OCI-LY7 (cell line): ENCODE results near the gene FAM193A. TPM values are rescaled to one million over a fixed set of nuclear protein-coding genes. Genes with fewer than 3 reads are reported as not detected.

ENCODE experiments used
- BruUV-seq: library from RNA; stranded (reverse); fragments of 400-500 nt; replicated peaks from 2 replicates; lab custom pipeline; 2021; lab: Mats Ljungman, UMichigan
- CTCF ChIA-PET: fragments of 300-600 bp; sonication (Branson Sonifier 250); formaldehyde crosslinking; loops from one replicate; lab custom pipeline; 2022; ENCODE audit warnings: antibody characterized with exemption; ENCODE audit not compliant: unreplicated experiment; lab: Charles Lee
- POLR2A ChIA-PET: fragments of 300-600 bp; sonication (Branson Sonifier 250); formaldehyde crosslinking; loops from one replicate; lab custom pipeline; 2022; ENCODE audit warnings: antibody characterized with exemption; lab: Charles Lee
- DNase-seq: peaks from one replicate; pipeline ENCODE4 v3.0.0-alpha.2; 2015; ENCODE audit warnings: low spot score
- H2AFZ ChIP-seq: fragments of 200-600 bp; sonication (generic), shearing (Covaris generic); 2 replicates; pipeline ENCODE4 v1.6.1; 2014; ENCODE audit warnings: mild to moderate bottlenecking, antibody characterized with exemption, low read length, moderate library complexity
- H3K27ac ChIP-seq: fragments of 200-600 bp; sonication (generic); 2 replicates; pipeline ENCODE4 v1.5.1; 2014; ENCODE audit warnings: mixed run types, low read depth, mild to moderate bottlenecking, moderate library complexity, low read length, inconsistent platforms; ENCODE audit not compliant: poor library complexity, severe bottlenecking
- H3K36me3 ChIP-seq: fragments of 200-600 bp; sonication (generic); 2 replicates; pipeline ENCODE4 v1.6.1; 2014; ENCODE audit warnings: mild to moderate bottlenecking, antibody characterized with exemption, low read length, moderate library complexity, mixed read lengths; ENCODE audit not compliant: insufficient read depth
- H3K4me1 ChIP-seq: fragments of 200-600 bp; sonication (generic); 2 replicates; pipeline ENCODE4 v1.5.1; 2014; ENCODE audit warnings: mild to moderate bottlenecking, low read length; ENCODE audit not compliant: insufficient read depth, poor library complexity, severe bottlenecking
- H3K4me2 ChIP-seq: fragments of 200-600 bp; sonication (generic); 2 replicates; pipeline ENCODE4 v1.6.1; 2014; ENCODE audit warnings: mild to moderate bottlenecking, low read length
- H3K4me3 ChIP-seq: fragments of 200-600 bp; sonication (generic); 2 replicates; pipeline ENCODE4 v1.5.1; 2014; ENCODE audit warnings: mild to moderate bottlenecking, low read depth, low read length; ENCODE audit not compliant: poor library complexity, severe bottlenecking
- H3K79me2 ChIP-seq: fragments of 200-600 bp; sonication (generic); 2 replicates; pipeline ENCODE4 v1.6.1; 2016; ENCODE audit warnings: low read depth, mild to moderate bottlenecking, low read length, moderate library complexity, mixed read lengths; ENCODE audit not compliant: insufficient read depth
- H3K9me2 ChIP-seq: fragments of 200-600 bp; sonication (generic); 2 replicates; pipeline ENCODE4 v1.6.1; 2016; ENCODE audit warnings: mild to moderate bottlenecking, low read length, mixed read lengths; ENCODE audit not compliant: insufficient read depth
- H3K9me3 ChIP-seq: fragments of 200-600 bp; sonication (generic); 2 replicates; pipeline ENCODE4 v1.6.1; 2014; ENCODE audit warnings: mild to moderate bottlenecking, mixed run types, low read length, mixed read lengths
- H4K20me1 ChIP-seq: fragments of 200-600 bp; sonication (generic); 2 replicates; pipeline ENCODE4 v1.6.1; 2014; ENCODE audit warnings: mild to moderate bottlenecking, antibody characterized with exemption, low read length, moderate library complexity, mixed read lengths; ENCODE audit not compliant: insufficient read depth
- CTCF ChIP-seq: fragments of 200-600 bp; sonication (generic); conservative IDR thresholded peaks from 2 replicates; pipeline ENCODE4 v1.5.1; 2014; ENCODE audit warnings: mild to moderate bottlenecking, antibody characterized with exemption, low read length, moderate library complexity, mixed read lengths
- EZH2phosphoT487 ChIP-seq: fragments of 200-600 bp; sonication (generic); IDR thresholded peaks from 2 replicates; pipeline ENCODE4 v1.6.1; 2018; ENCODE audit warnings: low read depth, borderline replicate concordance, mild to moderate bottlenecking, mixed run types, antibody characterized with exemption, low read length, moderate library complexity, mixed read lengths
- intact Hi-C: fragments of 100-400 bp; cut with micrococcal nuclease; formaldehyde crosslinking; loops from one replicate; pipeline ENCODE4 v1.10.0; 2022; ENCODE audit not compliant: unreplicated experiment
- total RNA-seq, 2 experiments: library from RNA; depleted of rRNA in 1 of 2; stranded (reverse); fragments of >200 nt in 1 of 2; shearing (Covaris generic) in 1 of 2; gene quantifications; 2 replicates each; pipeline ENCODE4 v1.2.3, GENCODE V29; 2014 to 2022

FAM193A gene
- total RNA-seq, 2 experiments from 2014 or later, result 17.8 to 36.7 TPM

DNA sequence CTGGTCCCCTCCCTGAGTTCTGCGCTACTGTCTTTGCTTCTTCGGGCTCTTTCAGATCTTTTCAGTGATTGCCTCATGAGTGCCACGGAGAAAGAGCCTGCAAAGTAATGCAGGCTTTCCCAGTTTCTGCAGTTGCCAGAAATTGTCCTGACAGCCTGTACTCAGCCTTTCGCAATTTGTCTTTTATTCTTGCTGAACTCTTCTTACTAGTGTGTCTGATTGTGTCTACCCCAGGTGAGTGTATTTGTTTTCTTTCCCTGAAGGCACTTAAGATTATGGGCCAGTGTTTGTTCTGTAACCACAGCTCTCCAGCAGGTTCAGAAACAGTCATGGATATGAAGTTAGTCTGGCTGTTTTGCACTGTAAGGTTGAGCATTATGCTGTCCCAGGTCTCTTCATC lies 47.1 kb downstream of the FAM193A start:
- peaks cover 9% of the 10 kb centered on the region for H3K36me3 ChIP-seq
- H3K4me2 ChIP-seq, result no peak overlapping the region
- peaks cover 4% of the 10 kb centered on the region; the same call in 1 of the 2 replicates for H4K20me1 ChIP-seq
- no peaks in the 10 kb centered on the region for H3K4me1 ChIP-seq
- no peak overlapping the region for H3K27ac ChIP-seq
- H3K4me3 ChIP-seq, result no peak overlapping the region
- H3K9me3 ChIP-seq, result peaks cover 14% of the 10 kb centered on the region; the same call in 1 of the 2 replicates
- H3K79me2 ChIP-seq, result peaks cover 63% of the 10 kb centered on the region; the same call in 1 of the 2 replicates
- H2AFZ ChIP-seq, result no peak overlapping the region
- BruUV-seq, result no TSS peak
- ChIA-PET POLR2A (interaction anchor here (0.6 to 0.7 kb wide), 2 partner anchors 19 to 379 kb away, joined by 3 read pairs; no protein-coding TSS in a partner anchor), CTCF (no interaction called here)
- DNase-seq, result no peak
- H3K9me2 ChIP-seq, result no peaks in the 10 kb centered on the region
- intact Hi-C loops, result no loop called here
- TF ChIP-seq EZH2phosphoT487, result no peak
- TF ChIP-seq CTCF, result no peak

GRCh38 chr4:2586502-2586901 lies 50.1 kb downstream of the FAM193A start:
- intact Hi-C loops, result no loop called here
- DNase-seq, result no peak
- Histone ChIP-seq H3K36me3 (no peaks in the 10 kb centered on the region), H3K9me2 (no peaks in the 10 kb centered on the region), H3K9me3 (no peaks in the 10 kb centered on the region), H3K4me1 (no peaks in the 10 kb centered on the region), H3K79me2 (peaks cover 65% of the 10 kb centered on the region), H3K27ac (no peak overlapping the region), H4K20me1 (peaks cover 15% of the 10 kb centered on the region), H3K4me3 (no peak overlapping the region), H2AFZ (no peak overlapping the region), H3K4me2 (no peak overlapping the region)
- CTCF ChIA-PET, result no interaction called here
- POLR2A ChIA-PET, result no interaction called here
- BruUV-seq, result no TSS peak
- no peak for TF ChIP-seq EZH2phosphoT487
- no peak for TF ChIP-seq CTCF

DNA sequence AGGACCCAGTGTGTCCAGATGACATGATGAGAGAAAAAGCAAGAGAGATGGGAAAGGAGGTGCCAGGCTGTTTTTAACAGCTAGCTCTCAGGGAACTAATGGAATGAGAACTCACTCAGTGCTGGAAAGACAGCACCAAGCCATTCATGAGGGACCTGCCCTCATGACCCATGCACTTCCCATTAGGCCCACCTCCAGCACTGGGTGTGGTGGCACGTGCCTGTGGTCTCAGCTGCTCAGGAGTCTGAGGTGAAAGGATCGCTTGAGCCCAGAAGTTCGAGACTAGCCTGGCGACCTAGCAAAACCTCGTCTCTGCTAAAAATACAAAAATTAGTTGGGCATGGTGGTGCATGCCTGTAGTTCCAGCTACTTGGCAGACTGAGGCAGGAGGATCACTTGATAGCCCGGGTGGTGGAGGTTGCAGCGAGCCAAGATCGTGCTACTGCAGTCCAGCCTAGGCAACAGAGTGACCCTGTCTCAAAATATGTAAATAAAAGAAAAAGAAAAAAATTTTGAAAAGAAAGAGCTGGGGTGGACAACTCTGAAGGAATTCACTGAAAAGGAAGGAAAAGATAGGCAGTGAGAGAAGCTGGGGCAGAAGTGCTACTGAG lies 50.9 kb downstream of the FAM193A start:
- H2AFZ ChIP-seq, result no peak overlapping the region
- H3K36me3 ChIP-seq, result no peaks in the 10 kb centered on the region
- H3K27ac ChIP-seq, result no peak overlapping the region
- H3K9me3 ChIP-seq, result no peaks in the 10 kb centered on the region
- H3K4me1 ChIP-seq, result no peaks in the 10 kb centered on the region
- H4K20me1 ChIP-seq, result peaks cover 18% of the 10 kb centered on the region
- no TSS peak for BruUV-seq
- no peak for DNase-seq
- intact Hi-C loops, result no loop called here
- ChIA-PET CTCF (no interaction called here), POLR2A (no interaction called here)
- no peak for TF ChIP-seq CTCF
- no peak for TF ChIP-seq EZH2phosphoT487
- H3K79me2 ChIP-seq, result peaks cover 65% of the 10 kb centered on the region
- H3K9me2 ChIP-seq, result no peaks in the 10 kb centered on the region
- no peak overlapping the region for H3K4me3 ChIP-seq
- H3K4me2 ChIP-seq, result no peak overlapping the region
